ENCODE results near the gene EEF1G.

EEF1G gene

GRCh38 chr11:62556875-62557631 is 16.6 kb downstream of the EEF1G start:
- peak overlapping the region in 1 of 2 donors; percentile 15 for H3K4me3 ChIP-seq
- DNase-seq, result no peak
- no peaks in the 10 kb centered on the region for H3K9me3 ChIP-seq
- peak overlapping the region; percentile 90 to 98 for H3K27ac ChIP-seq
- H3K27me3 ChIP-seq, result no peaks in the 10 kb centered on the region
- peaks cover 13 to 35% (median 15%) of the 10 kb centered on the region in 3 donors for H3K36me3 ChIP-seq
- TF ChIP-seq, protein P1, sequence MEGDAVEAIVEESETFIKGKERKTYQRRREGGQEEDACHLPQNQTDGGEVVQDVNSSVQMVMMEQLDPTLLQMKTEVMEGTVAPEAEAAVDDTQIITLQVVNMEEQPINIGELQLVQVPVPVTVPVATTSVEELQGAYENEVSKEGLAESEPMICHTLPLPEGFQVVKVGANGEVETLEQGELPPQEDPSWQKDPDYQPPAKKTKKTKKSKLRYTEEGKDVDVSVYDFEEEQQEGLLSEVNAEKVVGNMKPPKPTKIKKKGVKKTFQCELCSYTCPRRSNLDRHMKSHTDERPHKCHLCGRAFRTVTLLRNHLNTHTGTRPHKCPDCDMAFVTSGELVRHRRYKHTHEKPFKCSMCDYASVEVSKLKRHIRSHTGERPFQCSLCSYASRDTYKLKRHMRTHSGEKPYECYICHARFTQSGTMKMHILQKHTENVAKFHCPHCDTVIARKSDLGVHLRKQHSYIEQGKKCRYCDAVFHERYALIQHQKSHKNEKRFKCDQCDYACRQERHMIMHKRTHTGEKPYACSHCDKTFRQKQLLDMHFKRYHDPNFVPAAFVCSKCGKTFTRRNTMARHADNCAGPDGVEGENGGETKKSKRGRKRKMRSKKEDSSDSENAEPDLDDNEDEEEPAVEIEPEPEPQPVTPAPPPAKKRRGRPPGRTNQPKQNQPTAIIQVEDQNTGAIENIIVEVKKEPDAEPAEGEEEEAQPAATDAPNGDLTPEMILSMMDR (IDR thresholded peaks at IDR 0.05), result no peak
- intact Hi-C loops (cut with DNase I; ENCODE audit: low total_unique reads), result no loop called here
- peaks cover 4 to 73% (median 63%) of the 10 kb centered on the region in 4 donors for H3K4me1 ChIP-seq

DNA sequence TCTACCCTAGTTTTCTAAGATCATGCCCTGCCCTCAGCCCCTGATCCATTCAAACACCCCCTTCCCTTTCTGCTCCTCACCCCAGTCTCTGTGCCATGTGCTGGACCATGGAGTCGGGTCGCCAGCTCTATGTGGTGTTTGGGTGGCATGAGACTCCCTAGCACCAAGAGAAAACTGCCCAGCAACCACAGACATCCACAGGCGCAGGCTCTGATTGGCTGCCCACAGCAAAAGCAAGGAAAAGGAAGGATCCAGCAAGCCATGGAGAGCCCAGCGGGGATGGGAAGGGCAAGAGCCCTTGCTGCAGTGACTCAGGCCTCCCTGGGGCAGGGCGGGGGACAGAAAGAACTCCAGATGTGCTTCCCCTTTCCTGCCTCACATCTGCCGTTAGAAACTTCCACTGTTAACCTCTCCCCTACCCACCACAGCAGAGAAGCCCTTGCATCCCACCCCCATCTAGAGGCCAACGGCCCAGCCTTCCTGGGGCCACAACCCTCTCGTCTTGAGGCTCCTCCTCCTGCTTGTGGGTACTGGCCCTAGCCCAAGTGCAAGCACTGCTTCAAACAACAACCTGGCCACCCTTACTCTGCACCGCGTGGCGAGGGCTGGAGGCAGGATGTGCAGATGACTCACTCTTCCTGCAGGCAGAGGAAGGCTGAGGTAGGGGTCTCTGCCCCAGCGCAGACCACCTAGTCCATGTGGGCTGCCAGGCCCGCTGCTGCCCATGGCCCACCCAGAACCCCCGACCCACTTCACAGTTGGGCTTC is 17.4 kb downstream of the EEF1G start:
- Histone ChIP-seq H3K27ac (peak overlapping the region; percentile 90 to 98), H3K9me3 (no peaks in the 10 kb centered on the region), H3K4me3 (peak overlapping the region; percentile 9 to 15), H3K4me1 (peaks cover 4 to 80% (median 71%) of the 10 kb centered on the region in 4 donors), H3K27me3 (no peaks in the 10 kb centered on the region), H3K36me3 (peaks cover 13 to 31% (median 15%) of the 10 kb centered on the region in 3 donors)
- intact Hi-C loops (cut with DNase I; ENCODE audit: low total_unique reads), result no loop called here
- TF ChIP-seq, protein P1 (IDR thresholded peaks at IDR 0.05), result no peak
- peak; percentile 97 for DNase-seq

- DNase-seq, result peak; percentile 63 to 77
- H3K4me3 ChIP-seq, result peak overlapping the region in 1 of 2 donors; percentile 9
Observed at GRCh38 chr11:62555464-62556107, 18.1 kb downstream of the EEF1G start.

DNA sequence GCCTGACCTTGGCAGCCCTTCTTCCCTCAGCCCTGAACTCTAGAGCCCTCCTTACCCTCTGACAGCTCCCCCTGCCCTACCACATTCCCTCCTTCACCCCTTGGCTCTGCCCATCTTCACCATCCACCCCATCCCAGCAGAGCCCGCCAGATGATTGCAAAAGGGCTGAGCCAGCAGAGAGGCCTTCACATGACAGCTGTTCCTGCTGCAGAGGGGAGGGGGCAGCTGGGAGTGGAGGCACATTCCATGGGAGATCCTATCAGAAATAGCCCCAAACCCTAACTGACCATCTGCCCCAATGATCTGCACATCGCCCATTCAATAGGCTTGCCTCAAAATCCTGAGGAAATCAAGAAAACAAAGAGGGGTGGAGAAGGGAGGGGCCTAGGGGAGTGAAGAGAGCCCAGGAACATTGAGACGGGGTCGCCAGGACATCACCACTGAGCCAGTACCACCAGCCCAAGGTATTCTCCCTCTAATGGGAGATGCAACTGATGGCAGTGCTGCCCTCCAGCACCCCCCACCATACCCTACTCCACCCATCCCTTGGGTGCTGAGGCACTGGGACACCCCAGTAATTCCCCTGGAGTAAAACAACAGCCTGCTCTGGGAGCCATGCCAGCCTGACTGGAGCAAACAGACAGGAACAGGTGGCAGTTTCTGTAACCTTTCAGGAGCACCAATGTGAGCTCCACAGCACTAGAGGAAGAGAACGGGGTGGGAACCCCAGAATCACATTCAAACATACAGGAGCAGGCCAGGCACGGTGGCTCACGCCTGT is 19.1 kb downstream of the EEF1G start:
- TF ChIP-seq, protein P1 (IDR thresholded peaks at IDR 0.05), result no peak
- Histone ChIP-seq H3K9me3 (no peaks in the 10 kb centered on the region), H3K27me3 (no peaks in the 10 kb centered on the region), H3K4me3 (no peak overlapping the region), H3K4me1 (peaks cover 0 to 80% (median 67%) of the 10 kb centered on the region in 4 donors), H3K36me3 (peaks cover 5 to 21% (median 11%) of the 10 kb centered on the region in 3 donors), H3K27ac (peak overlapping the region; percentile 90 to 98)
- intact Hi-C loops (cut with DNase I; ENCODE audit: low total_unique reads), result no loop called here
- peak; percentile 56 to 72 for DNase-seq

More at GRCh38 chr11:62555464-62556107, 18.1 kb downstream of the EEF1G start:
- intact Hi-C loops (cut with DNase I; ENCODE audit: low total_unique reads), result no loop called here
- peak overlapping the region; percentile 90 to 98 for H3K27ac ChIP-seq
- H3K27me3 ChIP-seq, result no peaks in the 10 kb centered on the region
- peaks cover 0 to 81% (median 70%) of the 10 kb centered on the region in 4 donors for H3K4me1 ChIP-seq
- peaks cover 13 to 31% (median 15%) of the 10 kb centered on the region in 3 donors for H3K36me3 ChIP-seq
- TF ChIP-seq, protein P1 (IDR thresholded peaks at IDR 0.05), result no peak
- no peaks in the 10 kb centered on the region for H3K9me3 ChIP-seq

All from tibial artery (tissue), 4 donors.